Activated CD8-positive, alpha-beta memory T cell treated with anti-CD3 and anti-CD28 coated beads for 36 hours (primary cell): ENCODE data around the gene SMIM31. TPM values are rescaled to one million over a fixed set of nuclear protein-coding genes. Genes with fewer than 3 reads are reported as not detected.

Experiments used
- total RNA-seq, 2 experiments: library from RNA; stranded (reverse); gene quantifications; one replicate each; pipeline ENCODE4 v1.2.3, GENCODE V29; 2021

Gene SMIM31
- total RNA-seq, 2 experiments from 2014 or later: not detected

Other genes starting within 250 kb of the SMIM31 start
- gene APELA, start 123.0 kb downstream of the SMIM31 start, total RNA-seq: not detected
- 1 to 10 TPM; 2.4 to 2.9 TPM for gene TRIM61, start 223.5 kb downstream of the SMIM31 start, total RNA-seq